ENCODE measurements around the gene BRAF.

DNA sequence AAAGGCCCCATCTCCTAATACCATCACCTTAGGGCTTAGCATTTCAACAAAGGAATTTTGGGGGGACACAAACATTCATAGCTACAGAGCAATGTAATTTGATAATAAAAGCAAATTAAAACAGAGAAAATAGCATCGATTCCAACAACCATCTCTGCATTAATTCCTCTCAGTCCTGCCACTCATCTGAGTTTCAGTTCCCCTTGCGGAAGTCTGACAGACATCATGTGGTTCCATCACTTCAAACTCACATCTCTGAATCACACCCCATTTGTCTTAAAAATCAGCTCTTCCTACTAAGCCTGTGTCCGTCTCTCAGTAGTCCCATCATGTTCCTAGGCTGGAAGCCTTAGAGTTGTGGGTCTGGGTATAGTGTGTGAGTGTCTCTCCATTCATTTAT, 248.4 kb downstream of the BRAF start:
- TF ChIP-seq CTCF (IDR thresholded peaks at IDR 0.05): no peak
- no peak for TF ChIP-seq POLR2AphosphoS5 (IDR thresholded peaks at IDR 0.05)
- no peak for TF ChIP-seq POLR2A (IDR thresholded peaks at IDR 0.05)

Data from transverse colon (tissue), 4 donors.